Measurements from ENCODE around the gene SOX10.
"Not testable (repeated sequence)": the region's sequence is repeated elsewhere in the genome, so short reads cannot be mapped to it uniquely, and the experiment has no call there.

SOX10 gene

GRCh38 chr22:37981282-37982011 lies 2.9 kb downstream of the SOX10 start:
- Mint-ChIP-seq H3K4me1 (no peaks in the 10 kb centered on the region), H3K9me3 (no peaks in the 10 kb centered on the region), H3K4me3 (no peak overlapping the region), H3K27ac (no peak overlapping the region), H3K27me3 (no peaks in the 10 kb centered on the region)
- DNase-seq (no peak), ATAC-seq (no peak)

DNA sequence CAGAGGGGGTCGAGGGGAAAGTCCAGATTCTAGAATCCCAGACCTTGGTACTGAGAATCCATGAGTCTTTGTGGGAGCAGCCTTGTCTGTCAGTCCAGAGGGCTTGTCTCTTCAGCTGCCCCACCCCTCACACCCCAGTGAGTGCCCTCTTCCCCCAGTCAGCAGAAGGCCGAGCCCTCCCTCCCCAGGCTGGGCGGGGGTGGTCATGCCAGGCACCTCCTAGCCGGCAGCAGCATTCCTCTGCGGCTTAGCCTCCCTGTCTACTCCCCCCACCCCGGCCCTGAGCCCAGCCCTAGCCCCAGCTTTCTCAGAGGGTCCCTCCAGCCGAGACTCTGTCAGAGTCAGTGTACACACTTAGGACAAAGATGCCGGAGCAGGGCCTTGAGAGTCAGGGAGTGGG lies 4.6 kb downstream of the SOX10 start:
- no peaks in the 10 kb centered on the region for H3K27me3 Mint-ChIP-seq
- H3K4me1 Mint-ChIP-seq: no peaks in the 10 kb centered on the region
- ATAC-seq (peak; percentile 35), DNase-seq (no peak)
- no peak overlapping the region for H3K27ac Mint-ChIP-seq
- H3K9me3 Mint-ChIP-seq: no peaks in the 10 kb centered on the region
- H3K4me3 Mint-ChIP-seq: no peak overlapping the region

- no peak overlapping the region for H3K27ac Mint-ChIP-seq
- no peak overlapping the region for H3K4me3 Mint-ChIP-seq
- no peak for ATAC-seq
- H3K27me3 Mint-ChIP-seq: no peaks in the 10 kb centered on the region
- no peaks in the 10 kb centered on the region for H3K4me1 Mint-ChIP-seq
- no peak for DNase-seq
- H3K9me3 Mint-ChIP-seq: no peaks in the 10 kb centered on the region
These were observed 7.8 kb downstream of the SOX10 start for GRCh38 chr22:37976547-37976946.

DNA sequence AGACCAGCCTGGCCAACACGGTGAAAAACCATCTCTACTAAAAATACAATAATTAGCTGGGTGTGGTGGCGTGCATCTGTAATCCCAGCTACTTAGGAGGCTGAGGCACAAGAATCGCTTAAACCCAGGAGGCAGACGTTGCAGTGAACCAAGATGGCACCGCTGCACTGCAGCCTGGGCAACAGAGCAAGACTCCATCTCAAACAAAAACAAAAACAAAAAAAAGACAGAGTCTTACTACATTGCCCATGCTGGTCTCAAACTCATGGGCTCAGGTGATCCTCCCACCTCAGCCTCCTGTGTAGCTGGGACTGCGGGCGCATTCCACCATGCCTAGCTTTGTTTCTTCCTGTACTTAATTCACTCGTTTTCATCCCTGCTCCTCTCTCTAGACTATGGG lies 8.3 kb downstream of the SOX10 start:
- not testable (repeated sequence) for H3K4me1 Mint-ChIP-seq, H3K4me3 Mint-ChIP-seq, H3K27me3 Mint-ChIP-seq, ATAC-seq, H3K9me3 Mint-ChIP-seq, DNase-seq, H3K27ac Mint-ChIP-seq

- DNase-seq (no peak), ATAC-seq (no peak)
- Mint-ChIP-seq H3K4me1 (no peaks in the 10 kb centered on the region), H3K27ac (peak overlapping the region in 1 of 2 donors; percentile 29), H3K4me3 (no peak overlapping the region), H3K27me3 (no peaks in the 10 kb centered on the region), H3K9me3 (no peaks in the 10 kb centered on the region)
These were observed 9.2 kb downstream of the SOX10 start for GRCh38 chr22:37975153-37975552.

- no peak overlapping the region for H3K4me3 Mint-ChIP-seq
- H3K27ac Mint-ChIP-seq: no peak overlapping the region
- no peaks in the 10 kb centered on the region for H3K4me1 Mint-ChIP-seq
- H3K9me3 Mint-ChIP-seq: no peaks in the 10 kb centered on the region
- DNase-seq (no peak), ATAC-seq (no peak)
- no peaks in the 10 kb centered on the region for H3K27me3 Mint-ChIP-seq
These were observed 10.8 kb downstream of the SOX10 start for GRCh38 chr22:37973271-37974170.

DNA sequence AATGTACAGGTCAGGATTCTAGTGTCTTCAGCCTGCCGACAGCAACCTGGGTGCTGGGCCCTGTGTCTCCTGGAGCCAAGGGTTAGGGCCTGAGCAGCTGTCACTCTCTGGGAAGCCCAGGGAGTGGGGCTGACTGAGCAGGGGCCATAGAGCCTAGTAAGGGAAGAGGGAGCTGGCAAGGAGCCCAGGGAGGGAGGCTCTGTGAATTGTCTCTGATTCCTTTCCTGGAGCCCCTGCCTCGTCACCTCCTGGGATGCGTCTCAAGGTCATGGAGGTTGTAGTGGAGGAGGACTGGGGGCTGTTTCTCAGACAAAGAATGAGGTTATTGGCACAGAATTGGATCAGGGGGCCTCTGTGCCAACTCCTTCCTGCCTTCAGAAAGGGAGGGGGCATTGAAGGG lies 11.8 kb downstream of the SOX10 start:
- Mint-ChIP-seq H3K9me3 (no peaks in the 10 kb centered on the region), H3K4me1 (peaks cover 5% of the 10 kb centered on the region), H3K27me3 (no peaks in the 10 kb centered on the region), H3K27ac (no peak overlapping the region), H3K4me3 (no peak overlapping the region)
- no peak for ATAC-seq
- no peak for DNase-seq

GRCh38 chr22:37971475-37972434 lies 12.6 kb downstream of the SOX10 start:
- no peak for ATAC-seq
- Mint-ChIP-seq H3K9me3 (no peaks in the 10 kb centered on the region), H3K27ac (no peak overlapping the region), H3K4me3 (no peak overlapping the region), H3K27me3 (no peaks in the 10 kb centered on the region), H3K4me1 (peaks cover 5% of the 10 kb centered on the region)
- DNase-seq: no peak

DNA sequence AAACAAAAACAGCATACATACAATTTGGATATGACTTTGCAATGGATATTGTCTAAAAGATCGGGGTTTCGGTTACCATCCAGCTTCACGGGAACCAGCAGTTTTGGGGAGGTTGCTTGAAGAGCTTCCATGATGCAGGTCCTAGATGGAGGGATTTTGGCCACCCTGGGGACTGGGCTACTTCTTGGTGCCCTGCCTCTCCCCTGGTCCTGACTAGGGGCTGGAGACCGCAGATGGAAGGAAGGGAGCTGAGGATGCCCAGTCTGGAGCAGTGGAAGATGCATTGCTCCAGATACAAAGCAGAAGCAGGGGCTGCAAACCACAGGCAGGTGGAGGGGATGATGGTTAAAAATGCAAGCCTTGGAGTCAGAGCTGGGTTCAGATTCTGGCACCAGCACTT lies 13.5 kb downstream of the SOX10 start:
- no peak overlapping the region for H3K27ac Mint-ChIP-seq
- H3K4me1 Mint-ChIP-seq: peaks cover 5% of the 10 kb centered on the region

GRCh38 chr22:37968452-37969251 lies 15.7 kb downstream of the SOX10 start:
- Mint-ChIP-seq H3K4me1 (peaks cover 15% of the 10 kb centered on the region), H3K27me3 (no peaks in the 10 kb centered on the region), H3K27ac (no peak overlapping the region), H3K4me3 (no peak overlapping the region), H3K9me3 (no peaks in the 10 kb centered on the region)
- DNase-seq (no peak), ATAC-seq (no peak)

More for the DNA sequence above, 13.5 kb downstream of the SOX10 start:
- DNase-seq (no peak), ATAC-seq (no peak)
- no peak overlapping the region for H3K4me3 Mint-ChIP-seq
- no peaks in the 10 kb centered on the region for H3K9me3 Mint-ChIP-seq
- no peaks in the 10 kb centered on the region for H3K27me3 Mint-ChIP-seq

DNA sequence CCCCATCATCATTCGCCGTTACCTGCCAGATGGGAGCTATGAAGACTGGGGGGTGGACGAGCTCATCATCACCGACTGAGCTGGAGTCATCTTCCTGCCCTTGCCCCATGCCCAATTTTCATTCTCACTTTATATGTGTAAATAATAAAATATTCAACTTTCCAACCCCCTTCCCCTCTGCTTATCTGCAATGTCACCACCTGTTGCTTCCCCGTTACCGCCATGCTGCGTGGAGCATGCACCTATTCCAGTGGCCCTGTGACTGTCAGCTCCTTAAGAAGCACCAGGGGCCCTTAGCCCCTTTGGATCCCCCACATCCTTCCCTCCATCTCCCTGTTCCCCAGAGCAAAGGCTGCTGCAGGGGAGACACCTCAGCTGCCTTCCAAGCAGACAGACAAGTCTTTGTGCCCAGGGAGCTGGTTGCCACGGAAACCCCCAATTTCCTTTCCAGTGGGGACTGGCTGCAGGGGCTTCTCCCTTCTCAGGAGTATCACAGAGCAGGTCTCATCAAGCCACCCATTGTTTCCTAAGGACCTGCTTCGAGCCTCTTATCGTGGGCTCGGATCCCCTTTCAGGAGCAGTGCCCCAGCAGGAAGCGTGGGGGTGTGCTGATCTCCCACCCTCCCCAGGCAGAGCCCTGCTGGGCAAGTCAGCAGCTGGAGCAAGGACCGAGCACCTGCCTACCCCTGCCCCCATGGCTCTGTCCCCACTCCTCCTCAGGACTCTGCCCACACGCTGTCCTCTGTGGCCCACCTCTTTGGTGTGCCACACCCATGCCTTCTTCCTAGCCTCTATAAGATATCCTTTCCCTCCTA lies 16.5 kb downstream of the SOX10 start:
- Mint-ChIP-seq H3K4me3 (no peak overlapping the region), H3K27me3 (no peaks in the 10 kb centered on the region), H3K27ac (peak overlapping the region; percentile 27 to 28), H3K9me3 (no peaks in the 10 kb centered on the region), H3K4me1 (peaks cover 15% of the 10 kb centered on the region)
- DNase-seq (no peak), ATAC-seq (no peak)

- no peak overlapping the region for H3K4me3 Mint-ChIP-seq
- ATAC-seq (no peak), DNase-seq (no peak)
- H3K9me3 Mint-ChIP-seq: no peaks in the 10 kb centered on the region
- no peaks in the 10 kb centered on the region for H3K27me3 Mint-ChIP-seq
- peak overlapping the region in 1 of 2 donors; percentile 12 for H3K27ac Mint-ChIP-seq
- peaks cover 15% of the 10 kb centered on the region for H3K4me1 Mint-ChIP-seq
These were observed 17.2 kb downstream of the SOX10 start for GRCh38 chr22:37967147-37967546.

- H3K27me3 Mint-ChIP-seq: no peaks in the 10 kb centered on the region
- no peak overlapping the region for H3K4me3 Mint-ChIP-seq
- no peak overlapping the region for H3K27ac Mint-ChIP-seq
- peaks cover 15% of the 10 kb centered on the region for H3K4me1 Mint-ChIP-seq
- ATAC-seq: no peak
- no peaks in the 10 kb centered on the region for H3K9me3 Mint-ChIP-seq
- no peak for DNase-seq
These were observed 18.3 kb downstream of the SOX10 start for GRCh38 chr22:37965940-37966664.

Measured in stimulated activated naive CD8-positive, alpha-beta T cell treated with anti-CD3 and anti-CD28 coated beads, Interleukin-15, amount 100 ng/mL, for 72 hours (primary cell).